DMS114 treated with DMSO at 0.1 percent for 48 hours (cell line): Measurements from ENCODE around the gene EPN2.

ENCODE experiments used
- DNase-seq: peaks from one replicate; lab custom pipeline; 2025; ENCODE audit not compliant: unreplicated experiment; lab: John Stamatoyannopoulos, UW

EPN2 gene

GRCh38 chr17:19328441-19329061 lies 91.4 kb downstream of the EPN2 start:
- DNase-seq, result no peak

DNA sequence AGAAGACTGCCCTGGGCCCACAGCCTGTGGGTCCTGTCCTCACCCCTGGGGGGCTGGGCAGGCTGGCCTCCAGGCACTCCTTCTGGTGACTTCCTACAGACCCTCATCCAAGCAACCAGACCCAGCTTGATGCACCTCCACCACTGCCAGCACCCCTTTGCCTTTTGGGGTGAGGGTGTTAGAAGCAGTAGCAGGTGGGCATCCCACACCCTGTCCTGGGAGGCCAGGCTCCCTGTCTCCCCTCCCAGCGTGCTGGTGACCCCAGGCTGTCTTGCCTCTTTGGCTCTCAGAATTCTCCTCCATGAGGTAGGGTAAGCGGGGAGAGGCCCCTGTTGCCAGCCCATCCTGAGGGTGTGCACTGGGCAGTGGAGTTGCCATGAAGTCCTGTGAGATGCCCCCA lies 92.0 kb downstream of the EPN2 start:
- DNase-seq, result no peak

- DNase-seq, result no peak
Measured at GRCh38 chr17:19329839-19330238, 92.7 kb downstream of the EPN2 start.

- no peak for DNase-seq
Measured at GRCh38 chr17:19330271-19330670, 93.1 kb downstream of the EPN2 start.

GRCh38 chr17:19331134-19331533 lies 94.0 kb downstream of the EPN2 start:
- no peak for DNase-seq

- no peak for DNase-seq
Measured at GRCh38 chr17:19331543-19332245, 94.5 kb downstream of the EPN2 start.

- no peak for DNase-seq
Measured at GRCh38 chr17:19332371-19333131, 95.4 kb downstream of the EPN2 start.

DNA sequence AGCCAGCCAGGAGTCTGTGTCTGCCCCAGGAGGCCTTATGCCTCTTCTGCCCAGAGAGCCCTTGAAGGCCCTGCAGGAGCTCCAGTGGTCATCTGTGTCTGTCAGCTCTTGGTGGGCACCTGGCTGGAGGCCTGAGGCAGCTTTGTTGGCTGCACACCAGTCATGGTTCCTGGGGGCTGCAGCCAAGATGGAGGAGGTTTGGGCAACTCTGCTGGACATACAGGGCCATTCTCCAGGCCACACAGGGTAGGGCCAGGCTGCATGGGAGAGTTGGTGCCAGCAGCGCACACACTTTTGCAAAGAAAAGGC lies 95.9 kb downstream of the EPN2 start:
- DNase-seq, result no peak

GRCh38 chr17:19333736-19334290 lies 96.6 kb downstream of the EPN2 start:
- DNase-seq, result no peak

- DNase-seq, result no peak
Measured at GRCh38 chr17:19334331-19334730, 97.2 kb downstream of the EPN2 start.

- DNase-seq, result no peak
Measured at GRCh38 chr17:19335951-19336631, 98.9 kb downstream of the EPN2 start.

GRCh38 chr17:19336938-19337711 lies 100.0 kb downstream of the EPN2 start:
- no peak for DNase-seq

GRCh38 chr17:19337712-19338023 lies 100.5 kb downstream of the EPN2 start:
- no peak for DNase-seq

DNA sequence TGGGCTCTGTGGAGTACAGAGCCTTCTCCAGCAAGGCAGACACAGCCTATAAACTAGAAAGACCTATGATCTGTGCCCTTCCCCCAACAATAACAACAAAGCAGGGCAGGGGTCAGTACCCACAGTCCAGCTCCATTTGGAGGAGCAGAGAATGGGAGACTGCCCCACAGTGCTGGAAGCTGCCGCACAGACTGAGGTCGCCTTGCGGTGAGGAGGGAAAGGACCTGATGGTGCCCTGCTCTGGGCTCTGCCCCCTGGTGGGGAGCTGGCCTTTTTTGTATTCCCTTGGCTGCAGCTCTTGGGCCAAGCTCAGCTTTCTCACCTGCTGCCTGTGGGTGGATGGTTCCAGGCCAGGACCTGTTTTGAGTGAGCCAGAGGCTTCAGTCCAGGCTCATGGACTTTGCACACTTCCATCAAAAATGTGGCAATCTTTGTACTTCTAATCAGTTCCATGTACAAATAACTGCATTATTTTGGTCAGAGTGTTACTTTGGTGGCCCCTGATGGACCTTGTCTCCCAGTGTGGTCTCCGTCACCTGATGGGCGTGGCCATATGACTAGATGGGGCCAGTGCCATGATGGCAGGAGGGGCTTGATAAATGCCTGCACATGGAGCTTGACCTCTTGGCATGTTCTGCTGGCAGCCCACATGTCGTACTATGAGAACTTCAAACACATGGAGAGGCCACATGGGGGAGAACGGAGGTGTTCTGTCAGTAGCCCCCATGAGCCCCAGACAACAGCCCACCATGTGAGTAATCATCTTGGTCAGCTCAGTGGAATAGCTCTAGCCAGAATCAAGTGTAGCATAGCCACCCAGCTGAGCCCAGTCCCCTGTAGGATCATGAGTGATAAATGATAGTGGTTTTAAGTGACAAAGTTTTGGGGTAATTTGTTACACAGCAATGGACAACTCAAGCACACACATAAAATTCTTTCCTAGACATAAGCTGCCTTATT lies 101.1 kb downstream of the EPN2 start:
- DNase-seq, result no peak

DNA sequence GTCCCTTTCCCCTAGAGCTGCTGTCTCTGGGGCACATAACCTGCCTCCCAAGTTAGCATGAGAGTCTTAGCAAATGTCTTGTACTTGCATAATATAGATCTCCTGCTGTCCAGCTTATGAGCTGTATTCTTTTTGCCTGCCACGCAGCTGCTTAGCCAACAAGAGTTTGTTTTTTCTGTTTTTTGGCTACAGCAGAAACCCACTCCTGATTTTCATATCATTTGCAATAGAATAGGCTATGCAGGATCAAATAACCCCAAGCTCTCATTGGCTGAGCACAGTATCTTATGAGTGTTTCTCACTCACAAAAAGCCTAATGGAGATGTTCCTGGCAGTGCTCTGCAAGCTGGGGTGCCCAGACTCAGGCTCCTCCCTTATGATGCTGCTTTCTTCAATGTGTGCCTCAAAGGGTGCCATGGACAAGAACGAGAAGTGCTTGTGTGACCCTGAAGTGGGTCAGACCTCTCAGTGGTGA lies 102.2 kb downstream of the EPN2 start:
- no peak for DNase-seq

DNA sequence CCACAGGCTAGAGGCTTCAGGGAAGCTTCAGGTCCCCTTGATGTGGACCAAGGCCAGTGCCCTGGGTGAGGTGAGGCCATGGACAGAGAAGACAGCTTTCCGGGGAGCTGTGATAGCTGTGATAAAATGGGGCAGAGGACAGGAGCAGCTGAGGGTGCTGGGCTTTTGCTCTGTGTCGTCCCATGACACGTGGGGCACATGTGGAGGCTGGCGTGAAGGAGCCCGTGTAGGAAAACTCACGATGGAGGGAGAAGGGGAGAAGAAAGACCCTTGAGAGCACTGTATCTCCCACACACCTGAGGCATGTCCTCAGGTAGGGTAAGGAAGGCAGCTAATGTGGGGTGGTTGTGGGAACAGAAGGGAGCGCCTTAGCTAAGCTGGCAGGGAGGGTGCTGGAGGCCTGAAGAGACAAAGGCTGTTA lies 104.1 kb downstream of the EPN2 start:
- no peak for DNase-seq

GRCh38 chr17:19341641-19342610 lies 104.8 kb downstream of the EPN2 start:
- DNase-seq, result no peak

DNA sequence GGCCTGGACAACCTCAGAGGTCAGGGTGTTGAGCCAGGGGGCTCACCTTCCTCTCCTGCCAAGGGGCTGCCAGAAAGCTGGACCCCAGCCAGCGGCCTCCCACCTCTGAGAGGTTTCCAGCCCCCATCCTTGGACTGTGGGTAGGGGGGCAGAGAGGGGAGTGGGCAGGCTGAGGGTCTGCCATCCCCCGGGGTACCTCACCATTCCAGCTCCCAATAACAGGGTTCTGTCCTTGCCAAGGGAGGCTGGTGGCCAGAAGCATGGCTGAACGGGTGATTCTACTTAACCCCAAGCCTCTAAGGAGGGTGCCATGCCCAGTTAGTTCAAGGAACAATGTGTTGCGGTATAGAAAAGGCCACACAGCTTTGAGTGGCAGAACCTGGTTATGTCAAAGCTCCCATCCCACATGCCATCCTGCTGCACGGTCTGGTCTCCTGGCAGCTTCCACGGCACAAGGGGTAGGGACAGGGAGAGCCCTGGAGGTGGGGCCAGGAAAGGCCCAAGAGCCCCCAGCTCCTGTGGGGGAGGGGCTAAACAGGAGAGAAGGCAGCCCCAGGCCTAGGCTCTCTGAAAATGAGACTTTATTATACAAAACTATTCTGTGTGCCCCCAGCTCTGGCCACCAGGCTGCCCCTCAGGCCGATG lies 105.6 kb downstream of the EPN2 start:
- DNase-seq, result no peak
